ENCODE results near the gene PAX9.

The PAX9 gene

GRCh38 chr14:36626151-36626550 lies 35.5 kb upstream of the PAX9 start:
- no peak overlapping the region for H3K27ac ChIP-seq
- no peak for TF ChIP-seq CTCF (IDR thresholded peaks at IDR 0.05)
- no peak for TF ChIP-seq ZFX (IDR thresholded peaks at IDR 0.05; ENCODE audit: borderline replicate concordance)

DNA sequence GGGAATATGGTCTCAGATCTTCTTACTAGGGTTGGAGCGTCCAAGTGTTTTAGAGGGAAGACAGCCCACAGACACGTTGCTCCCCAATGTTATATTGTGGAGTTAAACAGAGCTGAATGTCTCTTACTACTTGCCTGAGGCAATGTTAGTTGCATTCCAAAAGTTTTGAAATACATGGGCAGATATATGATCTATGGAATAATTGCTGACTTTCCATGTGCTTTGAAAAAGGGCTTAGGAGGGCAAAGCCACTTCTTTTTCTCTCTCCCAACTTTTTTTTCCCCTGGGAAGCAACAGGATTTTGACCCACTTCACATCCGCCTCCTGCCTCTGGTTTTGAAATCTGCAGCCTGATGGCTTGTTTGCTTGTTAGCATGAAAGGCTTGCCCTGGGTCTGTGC lies 33.7 kb upstream of the PAX9 start:
- TF ChIP-seq ZFX (IDR thresholded peaks at IDR 0.05; ENCODE audit: borderline replicate concordance), result no peak
- no peak for TF ChIP-seq CTCF (IDR thresholded peaks at IDR 0.05)
- H3K27ac ChIP-seq, result no peak overlapping the region

DNA sequence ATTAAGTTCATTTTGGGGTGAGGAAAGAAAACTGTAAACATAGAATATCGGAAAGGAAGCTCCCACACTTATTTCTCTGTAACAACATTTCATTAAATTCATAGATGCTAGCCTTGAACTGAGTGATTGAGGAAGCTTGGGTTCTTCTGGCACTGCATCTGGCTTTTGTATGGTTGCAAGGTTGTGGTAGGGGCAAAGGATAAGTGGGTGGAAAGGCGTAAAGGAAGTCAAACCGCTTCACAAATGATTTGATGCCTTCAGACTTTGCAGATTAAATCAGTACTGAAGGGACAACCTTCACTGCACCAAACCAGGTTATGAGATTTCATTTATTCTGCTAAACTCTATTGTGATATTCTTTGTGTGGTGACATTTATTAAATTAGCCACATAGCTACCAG lies 28.1 kb upstream of the PAX9 start:
- TF ChIP-seq CTCF (IDR thresholded peaks at IDR 0.05), result no peak
- TF ChIP-seq ZFX (IDR thresholded peaks at IDR 0.05; ENCODE audit: borderline replicate concordance), result no peak
- H3K27ac ChIP-seq, result no peak overlapping the region

- no peak overlapping the region for H3K27ac ChIP-seq
- TF ChIP-seq ZFX (IDR thresholded peaks at IDR 0.05; ENCODE audit: borderline replicate concordance), result no peak
- TF ChIP-seq CTCF (IDR thresholded peaks at IDR 0.05), result no peak
Observed at GRCh38 chr14:36646664-36647416, 14.8 kb upstream of the PAX9 start.

GRCh38 chr14:36647417-36647823 lies 14.2 kb upstream of the PAX9 start:
- TF ChIP-seq CTCF (IDR thresholded peaks at IDR 0.05) (no peak), ZFX (IDR thresholded peaks at IDR 0.05; ENCODE audit: borderline replicate concordance) (no peak)
- no peak overlapping the region for H3K27ac ChIP-seq

DNA sequence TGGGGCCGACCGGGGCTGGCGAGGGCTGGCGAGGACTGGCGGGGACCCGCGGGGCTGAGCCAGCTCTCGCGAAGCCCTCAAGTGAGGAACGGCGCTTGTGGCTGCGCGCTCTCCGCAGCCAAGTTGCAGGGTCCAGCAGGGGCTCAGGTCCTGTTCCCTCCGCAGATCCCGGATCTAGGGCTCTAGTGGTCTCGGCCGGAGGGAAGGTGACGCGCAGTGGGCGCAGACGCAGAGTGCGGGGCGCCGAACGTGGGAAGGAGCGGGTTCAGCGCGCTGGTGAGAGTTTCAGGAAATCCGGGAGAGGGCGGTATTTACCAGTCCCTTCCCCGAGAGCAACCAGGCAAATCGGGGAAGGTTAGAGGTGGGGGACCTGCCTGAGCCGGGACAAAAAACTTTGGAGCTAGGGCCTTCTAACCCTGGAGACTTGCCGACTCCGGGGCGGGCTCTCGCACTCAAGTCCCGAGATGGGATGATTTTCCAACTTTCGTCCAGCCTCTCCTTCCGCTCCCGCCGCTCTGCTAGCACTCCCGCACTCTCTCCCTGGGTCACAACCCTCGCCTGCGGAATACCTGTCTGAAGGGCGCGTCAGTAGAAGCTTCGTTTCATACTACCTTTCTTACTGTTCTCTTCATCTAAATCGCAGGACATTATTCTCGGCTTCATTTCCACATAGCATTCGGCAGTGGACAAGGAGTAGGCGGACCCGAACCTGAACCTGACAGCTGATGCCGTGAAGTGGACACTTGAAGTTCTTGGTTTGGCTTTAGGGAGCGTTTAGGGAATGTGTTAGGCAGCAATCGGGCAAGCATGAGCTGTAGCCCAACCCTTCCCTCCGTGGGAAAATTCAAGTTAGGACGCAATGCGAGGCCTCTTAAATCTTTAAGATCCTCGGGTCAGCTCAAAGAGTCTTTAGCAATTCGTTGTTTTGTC lies 13.6 kb upstream of the PAX9 start:
- no peak for TF ChIP-seq ZFX (IDR thresholded peaks at IDR 0.05; ENCODE audit: borderline replicate concordance)
- peak; percentile 84 for TF ChIP-seq CTCF (IDR thresholded peaks at IDR 0.05)

More for the DNA sequence above, 13.6 kb upstream of the PAX9 start:
- no peak overlapping the region for H3K27ac ChIP-seq

Measured in 22Rv1 (cell line).